ENCODE measurements around the gene INHBB. TPM values are rescaled to one million over a fixed set of nuclear protein-coding genes. Genes with fewer than 3 reads are reported as not detected.

The INHBB gene
- polyA plus RNA-seq, 3 donors = 0.08 TPM; not detected in 2

- Mint-ChIP-seq H3K36me3 (no peaks in the 10 kb centered on the region), H3K27ac (no peak overlapping the region), H3K4me1 (peaks cover 11% of the 10 kb centered on the region), H3K4me3 (peak overlapping the region in 1 of 2 donors; percentile 26), H3K27me3 (ENCODE audit: low read depth in 3 of 3) (peaks cover 5 to 10% (median 5%) of the 10 kb centered on the region in 3 donors), H3K9me3 (peaks cover 0 to 3% (median 0%) of the 10 kb centered on the region in 7 donors)
- Histone ChIP-seq H3K4me2 (replicated peaks; ENCODE audit: extremely low read depth, low read length, poor library complexity, severe bottlenecking) (no peak overlapping the region), H3K27ac (ENCODE audit: low read depth in 1 of 2, low read length in 2 of 2) (no peak overlapping the region), H3K27me3 (ENCODE audit: control insufficient read depth in 2 of 2, insufficient read depth in 2 of 2, low read length in 2 of 2) (no peaks in the 10 kb centered on the region), H3K4me1 (ENCODE audit: control insufficient read depth in 1 of 2, insufficient read depth in 2 of 2, low read length in 2 of 2) (no peaks in the 10 kb centered on the region), H3K9me3 (replicated peaks in 1 of 2; ENCODE audit: control insufficient read depth in 1 of 2, insufficient read depth in 1 of 2, low read length in 2 of 2) (no peaks in the 10 kb centered on the region), H2AFZ (ENCODE audit: insufficient read depth, low read depth, low read length, poor library complexity, severe bottlenecking) (no peak overlapping the region), H3K4me3 (replicated peaks in 1 of 3; ENCODE audit: low read depth in 2 of 3, low read length in 3 of 3) (no peak overlapping the region), H3K36me3 (replicated peaks in 1 of 2; ENCODE audit: control insufficient read depth in 1 of 2, insufficient read depth in 2 of 2, low read length in 2 of 2) (no peaks in the 10 kb centered on the region), H3K9ac (ENCODE audit: insufficient read depth, low read length, poor library complexity, severe bottlenecking) (no peak overlapping the region), H3K79me2 (ENCODE audit: insufficient read depth, low read length) (no peaks in the 10 kb centered on the region), H4K20me1 (ENCODE audit: insufficient read depth, low read length) (no peaks in the 10 kb centered on the region)
- intact Hi-C loops (cut with micrococcal nuclease) = no loop called here
- 70% methylated on average over 10 of the region's 24 CpGs for WGBS (ENCODE audit: insufficient coverage)
- no peak for DNase-seq
- TF ChIP-seq, protein P1, sequence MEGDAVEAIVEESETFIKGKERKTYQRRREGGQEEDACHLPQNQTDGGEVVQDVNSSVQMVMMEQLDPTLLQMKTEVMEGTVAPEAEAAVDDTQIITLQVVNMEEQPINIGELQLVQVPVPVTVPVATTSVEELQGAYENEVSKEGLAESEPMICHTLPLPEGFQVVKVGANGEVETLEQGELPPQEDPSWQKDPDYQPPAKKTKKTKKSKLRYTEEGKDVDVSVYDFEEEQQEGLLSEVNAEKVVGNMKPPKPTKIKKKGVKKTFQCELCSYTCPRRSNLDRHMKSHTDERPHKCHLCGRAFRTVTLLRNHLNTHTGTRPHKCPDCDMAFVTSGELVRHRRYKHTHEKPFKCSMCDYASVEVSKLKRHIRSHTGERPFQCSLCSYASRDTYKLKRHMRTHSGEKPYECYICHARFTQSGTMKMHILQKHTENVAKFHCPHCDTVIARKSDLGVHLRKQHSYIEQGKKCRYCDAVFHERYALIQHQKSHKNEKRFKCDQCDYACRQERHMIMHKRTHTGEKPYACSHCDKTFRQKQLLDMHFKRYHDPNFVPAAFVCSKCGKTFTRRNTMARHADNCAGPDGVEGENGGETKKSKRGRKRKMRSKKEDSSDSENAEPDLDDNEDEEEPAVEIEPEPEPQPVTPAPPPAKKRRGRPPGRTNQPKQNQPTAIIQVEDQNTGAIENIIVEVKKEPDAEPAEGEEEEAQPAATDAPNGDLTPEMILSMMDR (IDR thresholded peaks at IDR 0.05) = no peak
These were observed 14.8 kb upstream of the INHBB start for GRCh38 chr2:120330946-120331822.

DNA sequence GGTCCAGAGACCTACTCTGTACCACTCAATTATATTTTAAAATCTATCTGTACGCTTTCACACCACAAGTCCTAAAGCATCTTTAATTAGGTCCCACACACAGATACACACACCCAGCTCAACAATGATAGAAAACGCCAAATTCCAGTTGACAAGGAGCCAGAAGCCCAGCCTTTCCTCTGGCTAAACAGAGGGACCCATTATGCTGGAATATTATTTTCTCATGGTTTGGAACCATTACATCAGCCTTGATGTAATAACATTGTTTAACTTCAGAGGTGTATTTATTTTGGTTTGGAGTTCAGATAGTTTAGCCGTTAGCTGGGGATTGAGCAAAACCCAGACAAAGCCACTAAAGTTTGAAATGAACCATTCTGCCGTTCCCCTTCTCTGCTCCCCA, 14.0 kb upstream of the INHBB start:
- H3K79me2 ChIP-seq (ENCODE audit: insufficient read depth, low read length) = no peaks in the 10 kb centered on the region
- no peak overlapping the region for H3K4me3 Mint-ChIP-seq
- H3K36me3 ChIP-seq (replicated peaks in 1 of 2; ENCODE audit: control insufficient read depth in 1 of 2, insufficient read depth in 2 of 2, low read length in 2 of 2) = no peaks in the 10 kb centered on the region
- no peaks in the 10 kb centered on the region for H3K27me3 ChIP-seq (ENCODE audit: control insufficient read depth in 2 of 2, insufficient read depth in 2 of 2, low read length in 2 of 2)
- H3K4me3 ChIP-seq (replicated peaks in 1 of 3; ENCODE audit: low read depth in 2 of 3, low read length in 3 of 3) = no peak overlapping the region
- peaks cover 5 to 12% (median 5%) of the 10 kb centered on the region in 3 donors for H3K27me3 Mint-ChIP-seq (ENCODE audit: low read depth in 3 of 3)
- no peak overlapping the region for H3K27ac Mint-ChIP-seq
- no peaks in the 10 kb centered on the region for H3K9me3 ChIP-seq (replicated peaks in 1 of 2; ENCODE audit: control insufficient read depth in 1 of 2, insufficient read depth in 1 of 2, low read length in 2 of 2)
- DNase-seq = no peak
- H3K4me1 Mint-ChIP-seq = peaks cover 13% of the 10 kb centered on the region
- H3K27ac ChIP-seq (ENCODE audit: low read depth in 1 of 2, low read length in 2 of 2) = no peak overlapping the region
- no peak overlapping the region for H3K4me2 ChIP-seq (replicated peaks; ENCODE audit: extremely low read depth, low read length, poor library complexity, severe bottlenecking)
- TF ChIP-seq, protein P1 (IDR thresholded peaks at IDR 0.05) = no peak
- peaks cover 0 to under 1% of the 10 kb centered on the region in 2 donors for H3K4me1 ChIP-seq (ENCODE audit: control insufficient read depth in 1 of 2, insufficient read depth in 2 of 2, low read length in 2 of 2)
- H2AFZ ChIP-seq (ENCODE audit: insufficient read depth, low read depth, low read length, poor library complexity, severe bottlenecking) = no peak overlapping the region
- H3K36me3 Mint-ChIP-seq = no peaks in the 10 kb centered on the region
- intact Hi-C loops (cut with micrococcal nuclease) = no loop called here
- peaks cover 0 to 3% (median 0%) of the 10 kb centered on the region in 7 donors for H3K9me3 Mint-ChIP-seq
- H4K20me1 ChIP-seq (ENCODE audit: insufficient read depth, low read length) = no peaks in the 10 kb centered on the region
- no peak overlapping the region for H3K9ac ChIP-seq (ENCODE audit: insufficient read depth, low read length, poor library complexity, severe bottlenecking)
- WGBS (ENCODE audit: insufficient coverage) = 90% methylated on average over 2 of the region's 4 CpGs

Measured in CD14-positive monocyte (primary cell).